ENCODE data around the gene ANKH. TPM values are rescaled to one million over a fixed set of nuclear protein-coding genes. Genes with fewer than 3 reads are reported as not detected.

The ANKH gene
- polyA plus RNA-seq, 1 donor (not counting 4 experiments of a cell fraction or from before 2014, with no cell fraction given) = 13.8 TPM

- no peaks in the 10 kb centered on the region for H3K9me1 ChIP-seq (ENCODE audit: control insufficient read depth, extremely low read depth, insufficient read depth, low read length)
- H3K4me1 ChIP-seq (ENCODE audit: control insufficient read depth, extremely low read depth, insufficient read depth, low read length) = peaks cover 32% of the 10 kb centered on the region
- H3K27ac ChIP-seq (ENCODE audit: control insufficient read depth, insufficient read depth, low read length) = no peak overlapping the region
- dilution Hi-C loops (cut with MboI; ENCODE audit: extremely low pct_ligation_motif_present, low sequenced_read_pairs) = no loop called here
- H3K79me2 ChIP-seq (ENCODE audit: control insufficient read depth, insufficient read depth, low read length) = peaks cover 37% of the 10 kb centered on the region
- FAIRE-seq (no peak), DNase-seq (ENCODE audit: low read depth, low spot score) (no peak)
- H3K36me3 ChIP-seq (ENCODE audit: control insufficient read depth in 2 of 2, extremely low read depth in 1 of 2, insufficient read depth in 2 of 2, low read length in 2 of 2) = peaks cover 6 to 17% of the 10 kb centered on the region in 2 experiments
- no peaks in the 10 kb centered on the region for H3K27me3 ChIP-seq (ENCODE audit: control insufficient read depth, extremely low read depth, insufficient read depth, low read length)
- no peak overlapping the region for H2AFZ ChIP-seq (ENCODE audit: control insufficient read depth, low read length)
- H4K20me1 ChIP-seq (ENCODE audit: control insufficient read depth, extremely low read depth, insufficient read depth, low read length) = no peaks in the 10 kb centered on the region
- no peak overlapping the region for H3K4me2 ChIP-seq (ENCODE audit: control insufficient read depth, extremely low read depth, insufficient read depth, low read depth, low read length)
- TF ChIP-seq CTCF (optimal IDR thresholded peaks at IDR 0.05 in 1 of 3, IDR thresholded peaks at IDR 0.05 in 1 of 3, conservative IDR thresholded peaks at IDR 0.05 in 1 of 3; ENCODE audit: extremely low read depth in 1 of 3, insufficient read depth in 2 of 3, low read length in 3 of 3) (no peak), EZH2 (IDR thresholded peaks at IDR 0.05; ENCODE audit: low read length) (no peak)
- no peaks in the 10 kb centered on the region for H3K9me3 ChIP-seq (ENCODE audit: control insufficient read depth, low read depth, low read length)
- H3K4me3 ChIP-seq (ENCODE audit: control insufficient read depth in 2 of 3, extremely low read depth in 1 of 3, insufficient read depth in 2 of 3, low read depth in 1 of 3, low read length in 3 of 3) = no peak overlapping the region
- no peak overlapping the region for H3K9ac ChIP-seq (ENCODE audit: control insufficient read depth, extremely low read depth, insufficient read depth, low read length)
These were observed 192.0 kb downstream of the ANKH start for GRCh38 chr5:14679595-14679994.

- FAIRE-seq (no peak), DNase-seq (ENCODE audit: low read depth, low spot score) (no peak)
- H4K20me1 ChIP-seq (ENCODE audit: control insufficient read depth, extremely low read depth, insufficient read depth, low read length) = no peaks in the 10 kb centered on the region
- no peak overlapping the region for H3K4me2 ChIP-seq (ENCODE audit: control insufficient read depth, extremely low read depth, insufficient read depth, low read depth, low read length)
- no peak overlapping the region for H3K9ac ChIP-seq (ENCODE audit: control insufficient read depth, extremely low read depth, insufficient read depth, low read length)
- no peak overlapping the region for H2AFZ ChIP-seq (ENCODE audit: control insufficient read depth, low read length)
- H3K9me1 ChIP-seq (ENCODE audit: control insufficient read depth, extremely low read depth, insufficient read depth, low read length) = no peaks in the 10 kb centered on the region
- peaks cover 37% of the 10 kb centered on the region for H3K4me1 ChIP-seq (ENCODE audit: control insufficient read depth, extremely low read depth, insufficient read depth, low read length)
- peaks cover 6 to 18% of the 10 kb centered on the region in 2 experiments for H3K36me3 ChIP-seq (ENCODE audit: control insufficient read depth in 2 of 2, extremely low read depth in 1 of 2, insufficient read depth in 2 of 2, low read length in 2 of 2)
- H3K79me2 ChIP-seq (ENCODE audit: control insufficient read depth, insufficient read depth, low read length) = peaks cover 44% of the 10 kb centered on the region
- no peak overlapping the region for H3K27ac ChIP-seq (ENCODE audit: control insufficient read depth, insufficient read depth, low read length)
- H3K9me3 ChIP-seq (ENCODE audit: control insufficient read depth, low read depth, low read length) = no peaks in the 10 kb centered on the region
- H3K27me3 ChIP-seq (ENCODE audit: control insufficient read depth, extremely low read depth, insufficient read depth, low read length) = no peaks in the 10 kb centered on the region
- no peak overlapping the region for H3K4me3 ChIP-seq (ENCODE audit: control insufficient read depth in 2 of 3, extremely low read depth in 1 of 3, insufficient read depth in 2 of 3, low read depth in 1 of 3, low read length in 3 of 3)
- TF ChIP-seq EZH2 (IDR thresholded peaks at IDR 0.05; ENCODE audit: low read length) (no peak), CTCF (optimal IDR thresholded peaks at IDR 0.05 in 1 of 3, IDR thresholded peaks at IDR 0.05 in 1 of 3, conservative IDR thresholded peaks at IDR 0.05 in 1 of 3; ENCODE audit: extremely low read depth in 1 of 3, insufficient read depth in 2 of 3, low read length in 3 of 3) (no peak)
- dilution Hi-C loops (cut with MboI; ENCODE audit: extremely low pct_ligation_motif_present, low sequenced_read_pairs) = no loop called here
These were observed 192.7 kb downstream of the ANKH start for GRCh38 chr5:14678773-14679334.
